HG02588 (cell line): ENCODE data around the gene NAA38.

Experiments used
- ATAC-seq: cut with Tn5 transposase; IDR thresholded peaks from one replicate; pipeline ENCODE4 v1.9.1; 2021; ENCODE audit warnings: mild to moderate bottlenecking, moderate library complexity; ENCODE audit not compliant: unreplicated experiment

NAA38 gene

DNA sequence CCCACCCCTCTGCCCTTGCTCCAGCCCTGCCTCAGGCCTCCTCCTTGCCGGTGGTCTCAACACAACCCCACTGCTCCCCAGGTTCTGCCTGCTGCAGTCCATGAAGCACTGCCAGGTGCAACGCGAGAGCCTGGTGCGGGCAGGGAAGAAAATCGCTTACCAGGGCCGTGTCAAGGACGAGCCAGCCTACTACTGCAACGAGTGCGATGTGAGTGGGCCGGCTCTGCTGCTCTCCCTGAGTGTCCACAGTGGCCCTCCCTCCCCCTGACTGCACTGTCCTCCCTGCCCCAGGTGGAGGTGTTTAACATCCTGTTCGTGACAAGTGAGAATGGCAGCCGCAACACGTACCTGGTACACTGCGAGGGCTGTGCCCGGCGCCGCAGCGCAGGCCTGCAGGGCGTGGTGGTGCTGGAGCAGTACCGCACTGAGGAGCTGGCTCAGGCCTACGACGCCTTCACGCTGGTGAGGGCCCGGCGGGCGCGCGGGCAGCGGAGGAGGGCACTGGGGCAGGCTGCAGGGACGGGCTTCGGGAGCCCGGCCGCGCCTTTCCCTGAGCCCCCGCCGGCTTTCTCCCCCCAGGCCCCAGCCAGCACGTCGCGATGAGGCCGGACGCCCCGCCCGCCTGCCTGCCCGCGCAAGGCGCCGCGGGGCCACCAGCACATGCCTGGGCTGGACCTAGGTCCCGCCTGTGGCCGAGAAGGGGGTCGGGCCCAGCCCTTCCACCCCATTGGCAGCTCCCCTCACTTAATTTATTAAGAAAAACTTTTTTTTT lies 4.3 kb downstream of the NAA38 start:
- ATAC-seq = no peak

DNA sequence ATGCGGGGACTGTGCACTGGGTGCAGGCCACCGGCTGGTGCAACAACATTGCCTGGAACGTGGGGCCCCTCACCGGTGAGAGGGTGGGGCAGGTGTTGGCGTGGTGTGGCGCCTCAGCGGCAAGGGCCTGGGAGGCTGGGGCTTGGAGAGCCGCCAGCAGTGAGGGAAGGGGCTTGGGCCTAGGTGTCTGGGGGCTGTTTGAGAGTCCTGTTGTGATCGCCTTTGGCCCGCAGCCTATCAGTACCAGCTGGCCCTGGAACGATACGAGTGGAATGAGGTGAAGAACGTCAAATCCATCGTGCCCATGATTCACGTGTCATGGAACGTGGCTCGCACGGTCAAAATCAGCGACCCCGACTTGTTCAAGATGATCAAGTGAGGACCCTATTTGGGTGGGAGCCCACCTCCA lies 5.1 kb downstream of the NAA38 start:
- no peak for ATAC-seq

DNA sequence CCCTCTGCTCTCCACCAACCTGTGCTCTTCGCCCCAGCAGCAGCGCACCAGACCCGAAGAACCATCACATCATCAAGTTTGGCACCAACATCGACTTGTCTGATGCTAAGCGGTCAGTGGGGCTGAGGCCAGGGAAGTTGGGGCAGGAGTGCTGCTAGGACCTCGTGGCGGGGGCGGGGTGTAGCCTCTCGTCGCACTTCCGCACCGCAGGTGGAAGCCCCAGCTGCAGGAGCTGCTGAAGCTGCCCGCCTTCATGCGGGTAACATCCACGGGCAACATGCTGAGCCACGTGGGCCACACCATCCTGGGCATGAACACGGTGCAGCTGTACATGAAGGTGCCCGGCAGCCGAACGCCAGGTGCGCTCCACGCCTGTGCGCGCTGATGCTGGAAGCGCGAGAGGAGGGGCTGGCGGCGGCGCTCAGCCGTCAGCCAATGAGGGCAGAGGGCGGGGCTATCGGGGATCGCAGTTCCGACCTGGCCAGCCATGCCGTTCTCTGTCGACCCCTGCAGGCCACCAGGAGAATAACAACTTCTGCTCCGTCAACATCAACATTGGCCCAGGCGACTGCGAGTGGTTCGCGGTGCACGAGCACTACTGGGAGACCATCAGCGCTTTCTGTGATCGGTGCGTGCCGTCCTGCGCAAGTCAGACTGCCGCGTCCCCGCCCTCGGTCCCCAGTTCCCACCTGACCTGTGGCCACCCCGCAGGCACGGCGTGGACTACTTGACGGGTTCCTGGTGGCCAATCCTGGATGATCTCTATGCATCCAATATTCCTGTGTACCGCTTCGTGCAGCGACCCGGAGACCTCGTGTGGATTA lies 5.7 kb downstream of the NAA38 start:
- ATAC-seq = peak; percentile 67

GRCh38 chr17:7850701-7851437 lies 6.5 kb downstream of the NAA38 start:
- ATAC-seq = no peak

- no peak for ATAC-seq
Measured at GRCh38 chr17:7849751-7850504, 7.4 kb downstream of the NAA38 start.

DNA sequence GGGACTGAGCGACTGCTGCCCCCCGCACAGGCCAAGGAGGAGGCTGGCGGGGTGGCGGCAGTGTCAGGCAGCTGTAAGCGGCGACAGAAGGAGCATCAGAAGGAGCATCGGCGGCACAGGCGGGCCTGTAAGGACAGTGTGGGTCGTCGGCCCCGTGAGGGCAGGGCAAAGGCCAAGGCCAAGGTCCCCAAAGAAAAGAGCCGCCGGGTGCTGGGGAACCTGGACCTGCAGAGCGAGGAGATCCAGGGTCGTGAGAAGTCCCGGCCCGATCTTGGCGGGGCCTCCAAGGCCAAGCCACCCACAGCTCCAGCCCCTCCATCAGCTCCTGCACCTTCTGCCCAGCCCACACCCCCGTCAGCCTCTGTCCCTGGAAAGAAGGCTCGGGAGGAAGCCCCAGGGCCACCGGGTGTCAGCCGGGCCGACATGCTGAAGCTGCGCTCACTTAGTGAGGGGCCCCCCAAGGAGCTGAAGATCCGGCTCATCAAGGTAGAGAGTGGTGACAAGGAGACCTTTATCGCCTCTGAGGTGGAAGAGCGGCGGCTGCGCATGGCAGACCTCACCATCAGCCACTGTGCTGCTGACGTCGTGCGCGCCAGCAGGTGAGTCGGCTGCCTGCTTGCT lies 8.1 kb downstream of the NAA38 start:
- ATAC-seq = no peak

- no peak for ATAC-seq
Measured at GRCh38 chr17:7848739-7849129, 8.6 kb downstream of the NAA38 start.

- ATAC-seq = no peak
Measured at GRCh38 chr17:7848131-7848579, 9.2 kb downstream of the NAA38 start.

DNA sequence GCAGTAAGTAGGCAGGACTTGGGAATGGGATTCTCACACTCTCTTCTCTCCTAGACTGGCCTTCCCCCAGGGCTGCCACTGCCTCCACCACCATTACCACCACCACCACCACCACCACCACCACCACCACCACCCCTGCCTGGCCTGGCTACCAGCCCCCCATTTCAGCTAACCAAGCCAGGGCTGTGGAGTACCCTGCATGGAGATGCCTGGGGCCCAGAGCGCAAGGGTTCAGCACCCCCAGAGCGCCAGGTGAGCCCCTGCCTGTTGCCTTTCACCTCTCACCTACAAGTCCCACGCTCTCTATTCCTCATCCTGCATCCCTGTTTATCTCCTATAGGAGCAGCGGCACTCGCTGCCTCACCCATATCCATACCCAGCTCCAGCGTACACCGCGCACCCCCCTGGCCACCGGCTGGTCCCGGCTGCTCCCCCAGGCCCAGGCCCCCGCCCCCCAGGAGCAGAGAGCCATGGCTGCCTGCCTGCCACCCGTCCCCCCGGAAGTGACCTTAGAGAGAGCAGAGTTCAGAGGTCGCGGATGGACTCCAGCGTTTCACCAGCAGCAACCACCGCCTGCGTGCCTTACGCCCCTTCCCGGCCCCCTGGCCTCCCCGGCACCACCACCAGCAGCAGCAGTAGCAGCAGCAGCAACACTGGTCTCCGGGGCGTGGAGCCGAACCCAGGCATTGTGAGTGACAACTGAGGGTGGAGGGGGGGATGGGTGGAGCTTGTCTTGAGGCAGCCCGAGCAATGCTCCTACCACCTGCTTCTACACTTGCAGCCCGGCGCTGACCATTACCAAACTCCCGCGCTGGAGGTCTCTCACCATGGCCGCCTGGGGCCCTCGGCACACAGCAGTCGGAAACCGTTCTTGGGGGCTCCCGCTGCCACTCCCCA lies 10.3 kb downstream of the NAA38 start:
- no peak for ATAC-seq

- ATAC-seq = no peak
Measured at GRCh38 chr17:7846063-7846735, 11.2 kb downstream of the NAA38 start.

GRCh38 chr17:7845359-7846062 lies 11.8 kb downstream of the NAA38 start:
- no peak for ATAC-seq

GRCh38 chr17:7844292-7845154 lies 12.8 kb downstream of the NAA38 start:
- peak; percentile 45 for ATAC-seq

DNA sequence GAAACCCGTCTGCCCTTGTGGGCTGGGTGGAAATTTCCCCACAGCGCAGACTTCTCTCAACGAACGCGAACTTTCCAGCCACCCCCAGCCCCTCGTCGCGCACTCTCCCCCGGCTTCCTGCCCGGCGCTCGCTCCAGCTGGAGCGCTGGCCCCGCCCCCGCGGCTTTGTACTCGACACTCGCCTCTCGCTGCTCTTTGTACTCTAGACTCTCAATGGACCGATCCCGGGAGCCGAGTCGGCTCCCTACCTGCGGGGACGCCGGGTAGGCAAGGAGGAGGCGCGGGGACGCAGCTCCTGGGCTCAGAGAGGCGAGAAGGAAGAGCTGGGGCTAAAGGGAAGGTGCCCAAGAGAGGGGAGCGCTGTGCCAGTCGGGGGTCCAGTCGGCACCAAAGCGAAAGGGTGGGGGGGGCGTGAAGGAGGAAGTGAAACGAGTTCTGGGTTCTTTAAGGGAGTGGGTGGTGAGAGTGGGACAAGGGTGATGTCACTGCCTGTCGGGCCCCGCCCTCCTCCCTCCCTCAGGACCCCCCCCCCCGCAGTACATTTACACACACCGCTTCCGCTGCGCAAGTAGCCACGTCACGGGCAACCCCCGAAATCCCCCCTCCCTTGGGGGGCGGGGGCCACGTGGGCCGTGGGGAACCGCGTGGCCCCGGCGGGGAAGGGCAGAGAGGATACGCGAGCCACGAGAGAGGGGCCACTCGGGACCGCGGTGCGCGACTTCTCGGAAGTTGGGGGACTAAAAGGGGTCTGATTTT lies 13.6 kb downstream of the NAA38 start:
- ATAC-seq = peak; percentile 26

GRCh38 chr17:7843257-7843535 lies 14.2 kb downstream of the NAA38 start:
- peak; percentile 0 for ATAC-seq

GRCh38 chr17:7842380-7843256 lies 14.7 kb downstream of the NAA38 start:
- ATAC-seq = peak; percentile 31

GRCh38 chr17:7841915-7842379 lies 15.4 kb downstream of the NAA38 start:
- peak; percentile 16 for ATAC-seq
